CD14-positive monocyte (primary cell): Measurements from ENCODE around the gene NKAIN2. TPM values are rescaled to one million over a fixed set of nuclear protein-coding genes. Genes with fewer than 3 reads are reported as not detected.

Experiments used
- DNase-seq, 3 donors: peaks; one replicate each; pipeline ENCODE4 v3.0.0-alpha.2; 2011 to 2022
- H2AFZ ChIP-seq: 2 replicates; pipeline ENCODE4 v1.6.0; 2012; ENCODE audit warnings: mild to moderate bottlenecking, low read depth, low read length, inconsistent platforms; ENCODE audit not compliant: insufficient read depth, poor library complexity, severe bottlenecking
- H3K27ac ChIP-seq, 2 donors: 1 replicate in 1 of 2; 2 replicates in 1 of 2; pipeline ENCODE4 v1.5.1; 2012 to 2013; ENCODE audit warnings: low read length in 2 of 2, control low read depth in 1 of 2, inconsistent platforms in 1 of 2, low read depth in 1 of 2, mild to moderate bottlenecking in 1 of 2
- H3K27me3 ChIP-seq, 2 donors: one replicate each; pipeline versions ENCODE4 v1.6.0 to v1.6.1; 2011 to 2013; ENCODE audit warnings: low read length in 2 of 2; ENCODE audit not compliant: control insufficient read depth in 2 of 2, insufficient read depth in 2 of 2
- H3K36me3 ChIP-seq, 2 donors: replicated peaks in 1 of 2; 1 replicate in 1 of 2; 2 replicates in 1 of 2; pipeline versions ENCODE4 v1.5.1 to v1.6.1; 2012 to 2013; ENCODE audit warnings: low read length in 2 of 2, control low read depth in 1 of 2, inconsistent platforms in 1 of 2, mild to moderate bottlenecking in 1 of 2; ENCODE audit not compliant: insufficient read depth in 2 of 2, control insufficient read depth in 1 of 2
- H3K4me1 ChIP-seq, 2 donors: 1 replicate in 1 of 2; 2 replicates in 1 of 2; pipeline versions ENCODE4 v1.5.1 to v1.6.1; 2012 to 2013; ENCODE audit warnings: low read length in 2 of 2, control low read depth in 1 of 2, inconsistent platforms in 1 of 2, mild to moderate bottlenecking in 1 of 2, moderate library complexity in 1 of 2; ENCODE audit not compliant: insufficient read depth in 2 of 2, control insufficient read depth in 1 of 2
- H3K4me2 ChIP-seq: replicated peaks from 2 replicates; pipeline ENCODE3; 2012; ENCODE audit warnings: low read length, moderate library complexity, mild to moderate bottlenecking; ENCODE audit not compliant: poor library complexity, severe bottlenecking; ENCODE audit errors: extremely low read depth
- H3K4me3 ChIP-seq, 3 experiments: fragments of 200-600 bp in 1 of 3; sonication (generic) in 1 of 3; replicated peaks in 1 of 3; 1 replicate in 2 of 3; 2 replicates in 1 of 3; pipeline ENCODE4 v1.5.1; 2011 to 2013; ENCODE audit warnings: low read length in 3 of 3, mild to moderate bottlenecking in 3 of 3, control low read depth in 2 of 3, low read depth in 2 of 3, inconsistent platforms in 1 of 3, moderate library complexity in 1 of 3
- H3K79me2 ChIP-seq: 2 replicates; pipeline ENCODE4 v1.6.0; 2012; ENCODE audit warnings: mild to moderate bottlenecking, control low read depth, inconsistent platforms, low read length, moderate library complexity; ENCODE audit not compliant: insufficient read depth
- H3K9ac ChIP-seq: 2 replicates; pipeline ENCODE4 v1.6.0; 2017; ENCODE audit warnings: low read length, mild to moderate bottlenecking; ENCODE audit not compliant: insufficient read depth, poor library complexity, severe bottlenecking
- H3K9me3 ChIP-seq, 2 donors: replicated peaks in 1 of 2; 1 replicate in 1 of 2; 2 replicates in 1 of 2; pipeline versions ENCODE4 v1.5.1 to v1.6.1; 2012 to 2013; ENCODE audit warnings: low read length in 2 of 2, control low read depth in 1 of 2; ENCODE audit not compliant: control insufficient read depth in 1 of 2, insufficient read depth in 1 of 2
- H4K20me1 ChIP-seq: 2 replicates; pipeline ENCODE4 v1.6.0; 2012; ENCODE audit warnings: mild to moderate bottlenecking, low read length, control low read depth, moderate library complexity; ENCODE audit not compliant: insufficient read depth
- H3K27ac Mint-ChIP-seq, 7 donors: one replicate each; pipeline ENCODE4 v1.8.0; 2020; ENCODE audit warnings: mild to moderate bottlenecking in 7 of 7, mixed read lengths in 7 of 7, moderate library complexity in 6 of 7, inconsistent platforms in 2 of 7
- H3K27me3 Mint-ChIP-seq, 3 donors: one replicate each; pipeline ENCODE4 v1.8.0; 2021 to 2022; ENCODE audit warnings: low read depth in 3 of 3, mild to moderate bottlenecking in 3 of 3, mixed read lengths in 3 of 3, moderate library complexity in 3 of 3, inconsistent platforms in 1 of 3
- H3K36me3 Mint-ChIP-seq, 2 donors: one replicate each; pipeline ENCODE4 v1.8.0; 2020; ENCODE audit warnings: mixed read lengths in 2 of 2, inconsistent platforms in 1 of 2, mild to moderate bottlenecking in 1 of 2
- H3K4me1 Mint-ChIP-seq: one replicate; pipeline ENCODE4 v1.8.0; 2020; ENCODE audit warnings: mild to moderate bottlenecking, mixed read lengths
- H3K4me3 Mint-ChIP-seq, 2 donors: one replicate each; pipeline ENCODE4 v1.8.0; 2020; ENCODE audit warnings: mild to moderate bottlenecking in 2 of 2, mixed read lengths in 2 of 2, moderate library complexity in 1 of 2
- H3K9me3 Mint-ChIP-seq, 7 donors: one replicate each; pipeline ENCODE4 v1.8.0; 2020 to 2022; ENCODE audit warnings: mixed read lengths in 7 of 7, mild to moderate bottlenecking in 6 of 7, moderate library complexity in 6 of 7, inconsistent platforms in 2 of 7
- CTCF ChIP-seq: fragments of 200-600 bp; IDR thresholded peaks from one replicate; pipeline ENCODE4 v1.8.0; 2022; ENCODE audit warnings: antibody characterized with exemption, mild to moderate bottlenecking
- WGBS: methylation state at CpG from one replicate; pipeline ENCODE4 v1.1.5; 2013; ENCODE audit warnings: missing lambda C conversion rate; ENCODE audit not compliant: insufficient coverage; 5-methylcytosine and 5-hydroxymethylcytosine counted together
- intact Hi-C, 2 donors: fragments of 100-400 bp; cut with micrococcal nuclease; formaldehyde crosslinking; loops; one replicate each; pipeline versions ENCODE4 v1.15.0 to v1.15.1; 2023
- polyA plus RNA-seq, 3 donors: library from polyadenylated mRNA; depleted of rRNA in 1 of 3; unstranded in 2 of 3; stranded (reverse) in 1 of 3; fragments of 300-500 nt in 2 of 3; fragments of >200 nt in 1 of 3; fragmentation: Illumina TruSeq in 2 of 3; gene quantifications; 1 replicate in 2 of 3; 2 replicates in 1 of 3; pipeline ENCODE4 v1.2.3, GENCODE V29; 2012 to 2021

Gene NKAIN2
- polyA plus RNA-seq, 3 donors: not detected

- Histone ChIP-seq H3K27me3 (no peaks in the 10 kb centered on the region), H3K27ac (no peak overlapping the region), H3K36me3 (no peaks in the 10 kb centered on the region), H4K20me1 (no peaks in the 10 kb centered on the region), H3K9me3 (no peaks in the 10 kb centered on the region), H3K4me2 (no peak overlapping the region), H3K4me3 (no peak overlapping the region), H2AFZ (no peak overlapping the region), H3K79me2 (no peaks in the 10 kb centered on the region), H3K4me1 (no peaks in the 10 kb centered on the region), H3K9ac (no peak overlapping the region)
- no peaks in the 10 kb centered on the region for H3K4me1 Mint-ChIP-seq
- no peaks in the 10 kb centered on the region for H3K36me3 Mint-ChIP-seq
- WGBS: 83% methylated on average over 1 of the region's 2 CpGs
- no peak overlapping the region for H3K27ac Mint-ChIP-seq
- no peaks in the 10 kb centered on the region for H3K27me3 Mint-ChIP-seq
- DNase-seq: no peak
- intact Hi-C loops: no loop called here
- H3K4me3 Mint-ChIP-seq: no peak overlapping the region
- peaks cover 0 to 2% (median 0%) of the 10 kb centered on the region in 7 donors for H3K9me3 Mint-ChIP-seq
- no peak for TF ChIP-seq CTCF
Observed at GRCh38 chr6:123784330-123784729, 19.3 kb upstream of the NKAIN2 start.

GRCh38 chr6:123785039-123785438 is 18.6 kb upstream of the NKAIN2 start:
- no peaks in the 10 kb centered on the region for H3K36me3 Mint-ChIP-seq
- no peaks in the 10 kb centered on the region for H3K79me2 ChIP-seq
- no peak overlapping the region for H3K9ac ChIP-seq
- H3K27ac Mint-ChIP-seq: no peak overlapping the region
- H3K4me1 ChIP-seq: no peaks in the 10 kb centered on the region
- no peak overlapping the region for H3K4me3 Mint-ChIP-seq
- H3K9me3 ChIP-seq: no peaks in the 10 kb centered on the region
- H3K9me3 Mint-ChIP-seq: peaks cover 0 to 2% (median 0%) of the 10 kb centered on the region in 7 donors
- H3K27me3 Mint-ChIP-seq: no peaks in the 10 kb centered on the region
- no peak overlapping the region for H3K4me2 ChIP-seq
- H3K27ac ChIP-seq: no peak overlapping the region
- no peak overlapping the region for H2AFZ ChIP-seq
- intact Hi-C loops: no loop called here
- TF ChIP-seq CTCF: no peak
- H3K4me1 Mint-ChIP-seq: no peaks in the 10 kb centered on the region
- no peaks in the 10 kb centered on the region for H4K20me1 ChIP-seq
- H3K27me3 ChIP-seq: no peaks in the 10 kb centered on the region
- no peak overlapping the region for H3K4me3 ChIP-seq
- 100% methylated on average over 1 of the region's 3 CpGs for WGBS
- DNase-seq: no peak
- H3K36me3 ChIP-seq: no peaks in the 10 kb centered on the region
